Trophoblast cell (in vitro differentiated cells and primary cell): Measurements from ENCODE around the gene P2RY8.
A peak's percentile ranks its signal among the peaks of the same experiment; 100 is the strongest.

Experiments used
- DNase-seq, 2 donors: peaks; one replicate each; pipeline ENCODE4 v3.0.0-alpha.2; 2016
- H2AFZ ChIP-seq: 2 replicates; pipeline ENCODE4 v1.6.1; 2013; ENCODE audit warnings: low read length, moderate library complexity, mild to moderate bottlenecking; ENCODE audit not compliant: insufficient read depth, poor library complexity
- H2AK5ac ChIP-seq: 2 replicates; pipeline ENCODE4 v1.6.1; 2013; ENCODE audit warnings: mild to moderate bottlenecking, low read length
- H2BK120ac ChIP-seq: 2 replicates; pipeline ENCODE4 v1.6.1; 2013; ENCODE audit warnings: low read length, mild to moderate bottlenecking, moderate library complexity; ENCODE audit not compliant: insufficient read depth, poor library complexity
- H2BK12ac ChIP-seq: 2 replicates; pipeline ENCODE4 v1.6.1; 2013; ENCODE audit warnings: mild to moderate bottlenecking, low read length, moderate library complexity
- H2BK5ac ChIP-seq: 2 replicates; pipeline ENCODE4 v1.6.1; 2013; ENCODE audit warnings: low read length, low read depth, moderate library complexity, mild to moderate bottlenecking; ENCODE audit not compliant: poor library complexity
- H3K14ac ChIP-seq: 2 replicates; pipeline ENCODE4 v1.6.1; 2013; ENCODE audit warnings: mild to moderate bottlenecking, low read length
- H3K18ac ChIP-seq: 2 replicates; pipeline ENCODE4 v1.6.1; 2013; ENCODE audit warnings: mild to moderate bottlenecking, low read length
- H3K23ac ChIP-seq: 2 replicates; pipeline ENCODE4 v1.6.1; 2013; ENCODE audit warnings: low read length
- H3K27ac ChIP-seq: 2 replicates; pipeline ENCODE4 v1.5.1; 2013; ENCODE audit warnings: low read depth, mild to moderate bottlenecking, inconsistent platforms, low read length, moderate library complexity
- H3K27me3 ChIP-seq: 2 replicates; pipeline ENCODE4 v1.6.1; 2013; ENCODE audit warnings: inconsistent platforms, mild to moderate bottlenecking, low read length, moderate library complexity; ENCODE audit not compliant: insufficient read depth
- H3K36me3 ChIP-seq, 2 experiments: 1 replicate in 1 of 2; 2 replicates in 1 of 2; pipeline ENCODE4 v1.6.1; 2013; ENCODE audit warnings: low read length in 2 of 2, mild to moderate bottlenecking in 2 of 2, moderate library complexity in 1 of 2; ENCODE audit not compliant: insufficient read depth in 2 of 2, control insufficient read depth in 1 of 2
- H3K4ac ChIP-seq: 2 replicates; pipeline ENCODE4 v1.6.1; 2013; ENCODE audit warnings: low read depth, mild to moderate bottlenecking, low read length, moderate library complexity
- H3K4me1 ChIP-seq, 2 experiments: 1 replicate in 1 of 2; 2 replicates in 1 of 2; pipeline ENCODE4 v1.6.1; 2013; ENCODE audit warnings: low read length in 2 of 2, mild to moderate bottlenecking in 2 of 2, moderate library complexity in 1 of 2; ENCODE audit not compliant: insufficient read depth in 2 of 2, control insufficient read depth in 1 of 2
- H3K4me2 ChIP-seq: 2 replicates; pipeline ENCODE4 v1.6.1; 2013; ENCODE audit warnings: inconsistent platforms, mild to moderate bottlenecking, low read length, moderate library complexity
- H3K4me3 ChIP-seq: 2 replicates; pipeline ENCODE4 v1.5.1; 2013; ENCODE audit warnings: mild to moderate bottlenecking, low read depth, low read length, inconsistent platforms
- H3K79me1 ChIP-seq: one replicate; pipeline ENCODE4 v1.6.1; 2013; ENCODE audit warnings: low read length
- H3K79me2 ChIP-seq: 2 replicates; pipeline ENCODE4 v1.6.1; 2013; ENCODE audit warnings: low read length, mild to moderate bottlenecking; ENCODE audit not compliant: control insufficient read depth, insufficient read depth, poor library complexity
- H3K9ac ChIP-seq: 2 replicates; pipeline ENCODE4 v1.6.1; 2013; ENCODE audit warnings: mild to moderate bottlenecking, low read length
- H3K9me3 ChIP-seq: 2 replicates; pipeline ENCODE4 v1.6.1; 2013; ENCODE audit warnings: low read depth, mild to moderate bottlenecking, control low read depth, inconsistent platforms, low read length; ENCODE audit not compliant: insufficient read depth
- H4K12ac ChIP-seq: 2 replicates; pipeline ENCODE4 v1.6.1; 2013; ENCODE audit warnings: low read depth, mild to moderate bottlenecking, low read length, moderate library complexity
- H4K8ac ChIP-seq: 2 replicates; pipeline ENCODE4 v1.6.1; 2013; ENCODE audit warnings: low read depth, mild to moderate bottlenecking, low read length, moderate library complexity
- H4K91ac ChIP-seq: one replicate; pipeline ENCODE4 v1.6.1; 2013; ENCODE audit warnings: low read depth, mild to moderate bottlenecking, low read length, moderate library complexity
- WGBS: extraction: QIAGEN DNeasy Blood & Tissue Kit; methylation state at CpG from one replicate; pipeline ENCODE4 v1.1.7; 2013; ENCODE audit warnings: missing lambda C conversion rate; ENCODE audit not compliant: insufficient read length, insufficient coverage; ENCODE audit errors: extremely low coverage; 5-methylcytosine and 5-hydroxymethylcytosine counted together

The P2RY8 gene

DNA sequence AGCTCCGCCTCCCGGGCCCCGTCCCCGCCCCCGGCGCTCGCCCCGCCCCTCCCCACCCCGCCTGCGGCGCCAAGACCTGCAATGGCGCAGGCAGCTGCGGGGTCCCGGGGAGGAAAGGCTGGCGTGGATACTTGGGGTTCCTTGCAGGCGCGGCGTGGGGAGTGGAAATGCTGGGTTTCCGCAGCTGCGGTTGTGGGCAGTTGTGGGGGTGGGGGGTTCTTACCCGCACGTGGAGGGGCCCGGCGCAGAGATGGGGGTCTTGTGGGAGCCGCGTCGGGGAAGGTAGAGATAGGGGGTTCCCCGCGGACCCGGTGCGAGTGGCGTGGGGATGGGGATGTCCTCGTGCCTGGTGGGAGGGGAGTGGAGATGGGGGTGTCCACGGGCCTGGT, 83.6 kb downstream of the P2RY8 start:
- Histone ChIP-seq H2BK12ac (no peak overlapping the region), H2AK5ac (no peak overlapping the region), H3K4me3 (peak overlapping the region; percentile 77), H2AFZ (peak overlapping the region; percentile 66), H3K9me3 (peaks cover 4% of the 10 kb centered on the region), H3K4me2 (peak overlapping the region; percentile 70), H3K14ac (no peak overlapping the region), H2BK5ac (no peak overlapping the region), H4K91ac (peak overlapping the region; percentile 59), H2BK120ac (no peak overlapping the region), H3K4ac (no peak overlapping the region), H3K27me3 (no peaks in the 10 kb centered on the region), H3K9ac (peak overlapping the region; percentile 50), H3K36me3 (no peaks in the 10 kb centered on the region), H3K18ac (no peak overlapping the region), H3K4me1 (peaks cover 2 to 5% of the 10 kb centered on the region in 2 experiments), H3K23ac (no peak overlapping the region), H3K27ac (no peak overlapping the region), H4K8ac (peak overlapping the region; percentile 79), H3K79me2 (peaks cover 2% of the 10 kb centered on the region), H3K79me1 (peaks cover 5% of the 10 kb centered on the region), H4K12ac (no peak overlapping the region)
- WGBS: no CpG with 5 or more reads among the region's 34 CpGs
- DNase-seq: no peak

DNA sequence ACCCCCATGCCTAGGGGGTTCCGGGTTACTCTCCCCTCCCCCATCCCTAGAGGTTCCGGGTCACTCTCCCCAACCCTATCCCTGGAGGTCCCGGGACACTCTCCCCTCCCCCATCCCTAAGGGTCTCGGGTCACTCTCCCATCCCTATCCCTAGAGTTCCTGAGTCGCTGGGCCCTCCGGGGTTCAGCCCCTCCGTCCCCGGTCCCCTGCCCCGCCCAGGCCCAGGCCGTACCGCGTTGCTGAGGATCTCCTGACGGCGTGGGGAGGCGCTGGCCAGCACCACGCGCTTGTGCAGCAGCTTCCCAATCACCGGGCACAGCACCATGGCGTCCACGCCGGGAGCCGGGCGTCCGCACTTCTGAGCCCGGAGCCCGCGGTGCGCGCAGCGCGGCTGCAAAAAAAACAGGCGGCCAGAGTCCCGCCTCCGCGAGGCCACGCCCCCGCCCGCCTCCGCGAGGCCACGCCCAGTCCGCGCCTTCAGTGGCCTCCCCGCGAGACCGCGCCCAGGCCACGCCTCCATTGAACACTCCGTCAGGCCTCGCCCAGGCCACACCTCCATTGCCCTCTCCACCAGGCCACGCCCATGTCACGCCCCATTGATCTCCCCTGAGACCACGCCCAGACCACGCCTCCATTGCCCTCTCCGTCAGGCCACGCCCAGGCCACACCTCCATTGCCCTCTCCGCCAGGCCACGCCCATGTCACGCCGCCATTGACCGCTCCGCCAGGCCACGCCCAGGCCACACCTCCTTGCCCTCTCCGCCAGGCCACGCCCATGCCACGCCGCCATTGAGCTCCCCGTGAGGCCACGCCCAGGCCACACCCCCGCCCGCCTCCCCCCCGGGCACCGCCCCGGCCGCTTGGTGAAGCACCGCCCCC, 84.2 kb downstream of the P2RY8 start, which contains the start of gene ASMTL:
Gene ASMTL, minus strand, starts transcription at position 394 of the 879 bp plus-strand sequence. Its CDS starts 69 bp downstream, at position 325.
- no CpG with 5 or more reads among the region's 76 CpGs for WGBS
- Histone ChIP-seq H2BK5ac (peak within 1 kb of the TSS; percentile 13), H3K27me3 (no peaks in the 10 kb centered on the region)

DNA sequence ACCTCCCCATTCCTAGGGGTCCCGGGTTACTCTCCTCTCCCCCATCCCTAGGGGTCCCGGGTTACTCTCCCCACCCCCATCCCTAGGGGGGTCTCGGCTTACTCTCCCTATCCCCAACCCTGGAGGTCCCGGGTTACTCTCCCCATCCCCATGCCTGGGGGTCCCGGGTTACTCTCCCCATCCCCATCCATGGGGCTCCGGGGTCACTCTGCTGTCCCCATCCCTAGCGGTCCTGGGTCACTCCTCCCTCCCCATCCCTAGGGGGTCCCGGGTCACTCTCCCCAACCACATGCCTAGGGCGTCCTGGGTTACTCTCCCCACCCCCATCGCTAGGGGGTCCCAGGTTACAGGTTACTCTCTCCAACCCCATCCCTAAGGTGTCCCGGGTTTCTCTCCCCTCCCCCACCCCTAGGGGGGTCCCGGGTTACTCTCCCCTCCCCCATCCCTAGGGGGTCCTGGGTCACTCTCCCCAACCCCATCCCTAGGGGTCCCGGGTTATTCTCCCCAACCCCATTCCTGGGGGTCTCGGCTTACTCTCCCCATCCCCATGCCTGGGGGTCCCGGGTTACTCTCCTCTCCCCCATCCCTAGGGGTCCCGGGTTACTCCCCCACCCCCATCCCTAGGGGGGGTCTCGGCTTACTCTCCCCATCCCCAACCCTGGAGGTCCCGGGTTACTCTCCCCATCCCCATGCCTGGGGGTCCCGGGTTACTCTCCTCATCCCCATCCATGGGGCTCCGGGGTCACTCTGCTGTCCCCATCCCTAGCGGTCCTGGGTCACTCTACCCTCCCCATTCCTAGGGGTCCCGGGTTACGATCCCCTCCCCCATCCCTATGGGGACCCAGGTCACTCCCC, 85.1 kb downstream of the P2RY8 start:
- peak overlapping the region; percentile 94 for H3K9ac ChIP-seq
- WGBS: no CpG with 5 or more reads among the region's 23 CpGs

More for the DNA sequence above, 84.2 kb downstream of the P2RY8 start, which contains the start of gene ASMTL:
- H3K4me3 ChIP-seq: peak within 1 kb of the TSS; percentile 100
- H3K9me3 ChIP-seq: peaks cover 7% of the 10 kb centered on the region
- H3K14ac ChIP-seq: peak within 1 kb of the TSS; percentile 49
- H3K9ac ChIP-seq: peak within 1 kb of the TSS; percentile 94
- H3K79me2 ChIP-seq: peaks cover 2% of the 10 kb centered on the region
- H3K23ac ChIP-seq: no peak within 1 kb of the TSS
- H3K79me1 ChIP-seq: peaks cover 5% of the 10 kb centered on the region
- DNase-seq: peak; percentile 98 to 99
- peak within 1 kb of the TSS; percentile 79 for H4K8ac ChIP-seq
- H4K12ac ChIP-seq: peak within 1 kb of the TSS; percentile 12
- H3K27ac ChIP-seq: peak within 1 kb of the TSS; percentile 45
- H3K4ac ChIP-seq: peak within 1 kb of the TSS; percentile 43
- H3K4me2 ChIP-seq: peak within 1 kb of the TSS; percentile 83
- H3K4me1 ChIP-seq: peaks cover 2 to 5% of the 10 kb centered on the region in 2 experiments
- H2AFZ ChIP-seq: peak within 1 kb of the TSS; percentile 66
- no peak within 1 kb of the TSS for H2BK12ac ChIP-seq
- peak within 1 kb of the TSS; percentile 54 for H3K18ac ChIP-seq
- no peak within 1 kb of the TSS for H2AK5ac ChIP-seq
- H2BK120ac ChIP-seq: peak within 1 kb of the TSS; percentile 43
- H3K36me3 ChIP-seq: no peaks in the 10 kb centered on the region
- peak within 1 kb of the TSS; percentile 59 for H4K91ac ChIP-seq

DNA sequence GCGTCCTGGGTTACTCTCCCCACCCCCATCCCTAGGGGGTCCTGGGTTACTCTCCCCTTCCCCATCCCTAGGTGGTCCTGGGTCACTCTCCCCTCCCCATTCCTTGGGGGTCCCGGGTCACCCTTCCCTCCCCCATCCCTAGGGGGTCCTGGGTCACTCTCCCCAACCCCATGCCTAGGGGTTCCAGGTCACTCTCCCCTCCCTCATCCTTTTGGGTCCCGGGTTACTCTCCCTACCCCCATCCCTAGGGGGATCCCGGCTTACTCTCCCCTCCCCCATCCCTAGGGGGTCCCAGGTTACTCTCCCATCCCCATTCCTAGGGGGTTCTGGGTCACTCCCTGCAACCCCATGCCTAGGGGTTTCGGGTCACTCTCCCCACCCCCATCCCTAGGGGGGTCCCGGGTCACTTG, 85.7 kb downstream of the P2RY8 start:
- Histone ChIP-seq H4K91ac (no peak overlapping the region), H3K9ac (no peak overlapping the region), H3K27ac (no peak overlapping the region), H3K27me3 (no peaks in the 10 kb centered on the region), H3K4ac (no peak overlapping the region), H3K9me3 (peaks cover 13% of the 10 kb centered on the region), H4K12ac (no peak overlapping the region), H3K36me3 (no peaks in the 10 kb centered on the region), H2BK5ac (no peak overlapping the region), H3K79me1 (peaks cover 5% of the 10 kb centered on the region), H2BK12ac (no peak overlapping the region), H3K79me2 (peaks cover 2% of the 10 kb centered on the region), H3K4me2 (peak overlapping the region; percentile 83), H3K4me3 (no peak overlapping the region), H3K18ac (no peak overlapping the region), H2AFZ (no peak overlapping the region), H3K23ac (no peak overlapping the region), H3K4me1 (peaks cover 2 to 5% of the 10 kb centered on the region in 2 experiments), H4K8ac (no peak overlapping the region), H2BK120ac (no peak overlapping the region), H2AK5ac (no peak overlapping the region), H3K14ac (no peak overlapping the region)
- DNase-seq: no peak
- no CpG with 5 or more reads among the region's 6 CpGs for WGBS

More for the DNA sequence above, 85.1 kb downstream of the P2RY8 start:
- peak overlapping the region; percentile 83 for H3K4me2 ChIP-seq
- H3K4ac ChIP-seq: peak overlapping the region; percentile 43
- H3K4me1 ChIP-seq: peaks cover 2 to 5% of the 10 kb centered on the region in 2 experiments
- no peak overlapping the region for H2BK12ac ChIP-seq
- DNase-seq: no peak
- no peak overlapping the region for H2BK120ac ChIP-seq
- no peak overlapping the region for H3K18ac ChIP-seq
- H2AFZ ChIP-seq: no peak overlapping the region
- no peak overlapping the region for H4K8ac ChIP-seq
- H3K27me3 ChIP-seq: no peaks in the 10 kb centered on the region
- H4K12ac ChIP-seq: peak overlapping the region; percentile 7
- peak overlapping the region; percentile 48 for H4K91ac ChIP-seq
- H3K79me1 ChIP-seq: peaks cover 5% of the 10 kb centered on the region
- no peak overlapping the region for H3K23ac ChIP-seq
- H3K9me3 ChIP-seq: peaks cover 13% of the 10 kb centered on the region
- peak overlapping the region; percentile 100 for H3K4me3 ChIP-seq
- no peak overlapping the region for H2AK5ac ChIP-seq
- H3K27ac ChIP-seq: no peak overlapping the region
- H2BK5ac ChIP-seq: no peak overlapping the region
- H3K36me3 ChIP-seq: no peaks in the 10 kb centered on the region
- peaks cover 2% of the 10 kb centered on the region for H3K79me2 ChIP-seq
- no peak overlapping the region for H3K14ac ChIP-seq
